WI38 (cell line): ENCODE measurements around the gene CEACAM16.

Source experiments
- H3K4me3 ChIP-seq: 2 replicates; pipeline ENCODE4 v1.5.1; 2011; ENCODE audit warnings: low read depth, mild to moderate bottlenecking, control low read depth, low read length
- TF ChIP-seq, protein P1 (sequence below): IDR thresholded peaks from 2 replicates; pipeline ENCODE4 v1.5.1; 2012; ENCODE audit warnings: low read depth, mild to moderate bottlenecking, control low read depth, low read length

The CEACAM16 gene

DNA sequence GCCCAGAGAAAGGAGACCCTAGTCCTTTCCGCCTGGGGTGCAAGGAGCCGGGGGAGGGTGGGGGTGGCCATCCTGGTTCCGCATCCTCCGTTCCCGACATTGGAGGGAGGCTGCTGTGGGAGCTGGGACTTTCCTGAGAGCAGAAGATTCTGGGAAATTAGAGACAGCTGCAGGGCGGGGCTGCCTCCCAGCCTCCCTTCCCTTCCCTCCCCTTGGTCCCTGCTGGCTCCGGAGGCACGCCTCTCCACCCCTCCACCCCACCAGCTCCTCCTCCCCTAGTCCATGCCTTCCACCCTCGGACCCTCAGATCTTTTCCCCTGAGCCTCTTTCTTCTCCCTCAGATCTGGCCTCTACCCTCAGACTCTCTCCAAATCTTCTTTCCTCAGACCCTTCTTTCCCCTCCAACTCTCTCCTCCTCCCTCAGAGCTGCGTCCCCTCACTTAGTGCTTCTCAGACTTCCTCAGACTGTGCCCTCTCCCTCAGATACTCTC, 46.4 kb downstream of the CEACAM16 start:
- TF ChIP-seq, protein P1, sequence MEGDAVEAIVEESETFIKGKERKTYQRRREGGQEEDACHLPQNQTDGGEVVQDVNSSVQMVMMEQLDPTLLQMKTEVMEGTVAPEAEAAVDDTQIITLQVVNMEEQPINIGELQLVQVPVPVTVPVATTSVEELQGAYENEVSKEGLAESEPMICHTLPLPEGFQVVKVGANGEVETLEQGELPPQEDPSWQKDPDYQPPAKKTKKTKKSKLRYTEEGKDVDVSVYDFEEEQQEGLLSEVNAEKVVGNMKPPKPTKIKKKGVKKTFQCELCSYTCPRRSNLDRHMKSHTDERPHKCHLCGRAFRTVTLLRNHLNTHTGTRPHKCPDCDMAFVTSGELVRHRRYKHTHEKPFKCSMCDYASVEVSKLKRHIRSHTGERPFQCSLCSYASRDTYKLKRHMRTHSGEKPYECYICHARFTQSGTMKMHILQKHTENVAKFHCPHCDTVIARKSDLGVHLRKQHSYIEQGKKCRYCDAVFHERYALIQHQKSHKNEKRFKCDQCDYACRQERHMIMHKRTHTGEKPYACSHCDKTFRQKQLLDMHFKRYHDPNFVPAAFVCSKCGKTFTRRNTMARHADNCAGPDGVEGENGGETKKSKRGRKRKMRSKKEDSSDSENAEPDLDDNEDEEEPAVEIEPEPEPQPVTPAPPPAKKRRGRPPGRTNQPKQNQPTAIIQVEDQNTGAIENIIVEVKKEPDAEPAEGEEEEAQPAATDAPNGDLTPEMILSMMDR: no peak
- no peak overlapping the region for H3K4me3 ChIP-seq

DNA sequence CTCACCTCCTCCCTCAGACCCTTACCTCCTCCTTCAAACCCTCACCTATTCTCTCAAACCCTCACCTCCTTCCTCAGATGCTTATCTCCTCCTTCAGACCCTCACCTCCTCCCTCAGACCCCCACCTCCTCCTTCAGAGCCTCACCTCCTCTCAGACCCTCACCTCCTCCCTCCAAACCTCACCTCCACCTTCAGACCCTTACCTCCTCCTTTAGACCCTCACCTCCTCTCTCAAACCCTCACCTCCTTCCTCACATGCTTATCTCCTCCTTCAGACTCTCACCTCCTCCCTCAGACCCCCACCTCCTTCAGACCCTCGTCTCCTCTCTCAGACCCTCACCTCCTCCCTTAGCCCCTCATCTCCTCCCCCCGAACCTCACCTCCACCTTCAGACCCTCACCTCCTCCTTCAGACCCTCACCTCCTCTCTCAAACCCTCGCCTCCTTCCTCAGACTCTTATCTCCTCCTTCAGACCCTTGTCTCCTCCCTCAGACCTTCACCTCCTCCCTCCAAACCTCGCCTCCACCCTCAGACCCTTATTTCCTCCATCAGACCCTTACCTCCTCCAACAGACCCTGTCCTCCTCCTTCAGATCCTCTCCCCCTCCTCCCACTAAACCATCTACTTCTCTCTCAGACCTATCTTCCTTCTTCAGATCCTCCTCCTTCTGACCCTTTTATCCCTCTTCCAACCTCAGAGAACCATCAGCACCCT, 47.1 kb downstream of the CEACAM16 start:
- TF ChIP-seq, protein P1: no peak
- no peak overlapping the region for H3K4me3 ChIP-seq

DNA sequence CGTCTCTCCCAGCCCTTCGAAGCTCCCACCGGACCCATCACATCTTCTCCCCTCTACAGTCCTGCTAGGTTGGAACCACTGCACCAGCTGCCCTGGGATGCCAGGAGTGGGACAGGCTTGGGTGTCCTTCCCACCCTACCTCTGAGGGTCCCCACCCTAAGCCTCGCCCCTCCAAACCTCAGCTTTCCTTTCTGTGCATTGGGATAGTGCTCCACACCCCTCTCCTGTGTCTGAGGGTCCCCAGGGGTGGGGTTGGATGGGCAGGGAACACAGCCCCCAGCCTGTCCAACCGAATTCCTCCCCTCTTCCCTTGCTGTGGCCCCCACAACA, 47.6 kb downstream of the CEACAM16 start:
- H3K4me3 ChIP-seq: no peak overlapping the region
- TF ChIP-seq, protein P1: no peak

DNA sequence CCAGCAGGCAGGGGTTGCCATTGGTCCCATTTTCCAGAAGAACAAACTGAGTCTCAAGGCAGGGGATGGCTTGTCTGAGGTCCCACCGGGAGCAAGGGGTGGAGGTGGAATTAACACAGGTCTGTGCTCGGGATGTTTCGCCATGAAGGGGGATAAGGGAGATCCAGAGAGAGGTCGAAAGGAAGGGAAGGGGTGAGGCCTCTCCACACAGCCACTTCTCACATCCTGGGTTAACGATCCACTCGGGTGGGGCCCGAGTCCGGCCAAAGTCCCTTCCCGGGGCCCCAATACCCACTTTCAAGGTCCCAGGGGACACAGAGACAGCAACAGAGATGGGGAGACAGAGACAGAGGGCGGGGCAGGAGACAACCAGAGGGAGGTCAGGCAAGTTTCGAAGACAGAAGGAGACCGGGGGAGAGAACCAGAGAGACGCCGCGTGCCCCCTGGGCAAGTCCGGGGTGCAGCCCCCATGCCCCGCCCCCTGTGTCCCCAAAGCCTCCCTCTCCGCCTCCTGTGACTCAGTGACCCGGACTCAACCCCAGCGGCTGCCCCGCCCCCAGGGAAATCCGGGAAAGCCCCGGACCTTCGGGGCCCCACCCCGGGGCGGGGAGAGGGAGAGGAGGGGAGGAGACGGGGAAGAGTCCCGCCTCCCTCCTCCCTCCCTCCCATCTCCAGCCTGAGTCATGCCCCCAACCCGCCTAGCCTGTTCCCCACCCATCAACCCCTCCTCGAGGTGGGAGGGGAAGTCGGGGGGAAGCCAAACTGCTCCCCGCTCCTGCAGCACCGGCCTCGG, 48.2 kb downstream of the CEACAM16 start:
- TF ChIP-seq, protein P1: no peak

DNA sequence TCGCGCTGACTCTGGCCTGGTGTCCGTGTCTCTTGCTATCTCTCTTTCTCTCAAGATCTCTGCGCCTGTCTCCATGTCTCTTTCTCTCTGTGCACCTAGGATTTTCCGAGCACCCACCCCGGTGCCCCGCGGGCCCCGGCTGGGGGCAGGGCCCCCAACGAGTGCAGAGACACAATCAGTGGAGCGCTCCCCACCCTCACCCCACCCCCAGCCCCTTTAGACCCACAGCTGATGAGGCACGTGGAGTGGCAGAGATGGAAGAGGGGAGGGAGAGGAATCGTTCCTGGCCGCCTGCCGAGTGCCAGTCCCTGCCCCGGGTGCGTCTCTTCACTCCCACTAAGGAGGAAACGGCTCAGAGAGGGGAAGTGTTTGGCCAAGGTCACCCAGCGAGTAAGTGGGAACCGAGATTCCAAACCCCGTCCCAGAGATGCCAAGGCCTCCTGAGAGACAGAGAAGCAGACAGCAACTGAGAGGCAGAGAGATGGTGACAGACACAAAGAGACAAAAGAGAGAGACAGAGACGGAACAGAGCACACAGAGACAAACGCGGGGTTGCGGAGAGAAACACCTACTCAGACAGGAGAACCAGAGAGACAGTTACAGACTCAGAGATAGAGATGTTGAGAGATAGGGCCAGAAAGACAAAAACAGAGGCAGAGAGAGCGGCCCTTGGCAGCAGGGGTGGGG, 48.9 kb downstream of the CEACAM16 start:
- H3K4me3 ChIP-seq: peak overlapping the region; percentile 41
- TF ChIP-seq, protein P1: no peak

More for the DNA sequence above, 48.2 kb downstream of the CEACAM16 start:
- peak overlapping the region; percentile 41 for H3K4me3 ChIP-seq

DNA sequence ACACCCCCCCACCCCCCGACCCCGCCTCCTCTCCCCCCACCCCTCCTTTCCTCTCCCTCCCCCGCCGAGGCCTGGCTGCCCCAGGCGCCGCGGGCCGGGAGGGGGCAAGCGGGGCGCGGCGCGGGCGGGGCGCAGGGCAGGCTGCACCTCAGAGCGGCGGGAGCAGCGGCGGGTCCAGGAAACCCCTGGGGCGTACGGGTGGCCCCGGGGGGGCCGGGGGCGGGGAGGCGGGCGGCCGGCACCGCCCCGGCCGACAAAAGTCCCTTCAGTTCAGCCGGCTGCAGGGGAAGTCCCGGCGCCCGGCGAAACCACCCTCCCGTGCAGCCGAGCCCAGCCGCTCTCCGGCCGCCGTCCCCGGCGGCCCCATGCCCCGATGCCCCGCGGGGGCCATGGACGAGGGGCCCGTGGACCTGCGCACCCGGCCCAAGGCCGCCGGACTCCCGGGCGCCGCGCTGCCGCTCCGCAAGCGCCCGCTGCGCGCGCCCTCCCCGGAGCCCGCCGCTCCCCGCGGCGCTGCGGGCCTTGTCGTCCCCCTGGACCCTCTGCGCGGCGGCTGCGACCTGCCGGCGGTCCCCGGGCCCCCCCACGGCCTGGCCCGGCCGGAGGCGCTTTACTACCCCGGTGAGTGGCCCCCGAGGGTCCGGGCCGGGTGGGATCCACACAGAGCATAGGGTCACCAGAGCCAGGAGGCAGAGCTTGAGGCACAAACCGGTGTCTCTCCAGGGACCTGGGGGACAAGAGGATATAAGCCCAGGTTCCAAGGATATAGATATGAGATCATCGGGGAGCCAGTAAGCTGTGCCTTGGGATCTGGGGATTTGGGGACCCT, 49.7 kb downstream of the CEACAM16 start, which contains the start of gene BCL3:
Gene BCL3 (plus strand): TSS at position 283 of the 829 bp plus-strand sequence. CDS start 83 bp downstream, at position 366.
- peak within 1 kb of the TSS; percentile 90 for H3K4me3 ChIP-seq
- TF ChIP-seq, protein P1: no peak
